HG03342 (cell line): Measurements from ENCODE around the gene TAF11L13.
"Not testable (repeated sequence)": the region's sequence is repeated elsewhere in the genome, so short reads cannot be mapped to it uniquely, and the experiment has no call there.

Experiments
- ATAC-seq: cut with Tn5 transposase; IDR thresholded peaks from one replicate; pipeline ENCODE4 v1.9.1; 2021; ENCODE audit warnings: mild to moderate bottlenecking, moderate library complexity; ENCODE audit not compliant: unreplicated experiment

TAF11L13 gene

GRCh38 chr5:17631788-17632187, at the start of gene TAF11L13:
TAF11L13 (plus strand) TSS chr5:17632088.
- not testable (repeated sequence) for ATAC-seq

DNA sequence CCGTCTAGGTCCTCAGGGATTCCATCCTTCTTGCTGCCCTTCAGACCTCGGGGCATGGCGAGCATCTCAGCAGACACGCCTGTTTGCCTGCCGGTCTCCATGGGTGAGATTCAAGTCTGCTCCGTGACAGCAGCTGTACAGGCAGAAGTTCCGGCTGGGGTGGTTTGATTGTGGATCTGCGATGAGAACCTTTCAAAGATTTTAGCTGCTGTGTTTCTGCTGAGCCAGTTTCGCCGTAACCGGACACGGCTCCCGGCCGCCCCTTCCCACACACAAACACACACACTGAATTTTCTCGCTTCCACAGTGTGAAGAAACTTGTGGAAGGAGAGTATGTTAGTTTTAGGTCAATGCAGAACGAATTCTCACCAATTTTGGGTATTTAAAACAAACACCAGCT, 46.2 kb upstream of the TAF11L13 start, which contains the start of gene TAF11L7:
Gene TAF11L7, minus strand, starts transcription at position 101 of the 400 bp plus-strand sequence.
- ATAC-seq, result not testable (repeated sequence)

DNA sequence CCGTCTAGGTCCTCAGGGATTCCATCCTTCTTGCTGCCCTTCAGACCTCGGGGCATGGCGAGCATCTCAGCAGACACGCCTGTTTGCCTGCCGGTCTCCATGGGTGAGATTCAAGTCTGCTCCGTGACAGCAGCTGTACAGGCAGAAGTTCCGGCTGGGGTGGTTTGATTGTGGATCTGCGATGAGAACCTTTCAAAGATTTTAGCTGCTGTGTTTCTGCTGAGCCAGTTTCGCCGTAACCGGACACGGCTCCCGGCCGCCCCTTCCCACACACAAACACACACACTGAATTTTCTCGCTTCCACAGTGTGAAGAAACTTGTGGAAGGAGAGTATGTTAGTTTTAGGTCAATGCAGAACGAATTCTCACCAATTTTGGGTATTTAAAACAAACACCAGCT, 41.0 kb upstream of the TAF11L13 start, which contains the start of gene TAF11L8:
Gene TAF11L8, minus strand, starts transcription at position 101 of the 400 bp plus-strand sequence.
- ATAC-seq, result not testable (repeated sequence)

GRCh38 chr5:17594255-17594654, 37.6 kb upstream of the TAF11L13 start, which contains the start of gene TAF11L9:
TAF11L9 (minus strand) TSS chr5:17594394.
- ATAC-seq, result not testable (repeated sequence)

DNA sequence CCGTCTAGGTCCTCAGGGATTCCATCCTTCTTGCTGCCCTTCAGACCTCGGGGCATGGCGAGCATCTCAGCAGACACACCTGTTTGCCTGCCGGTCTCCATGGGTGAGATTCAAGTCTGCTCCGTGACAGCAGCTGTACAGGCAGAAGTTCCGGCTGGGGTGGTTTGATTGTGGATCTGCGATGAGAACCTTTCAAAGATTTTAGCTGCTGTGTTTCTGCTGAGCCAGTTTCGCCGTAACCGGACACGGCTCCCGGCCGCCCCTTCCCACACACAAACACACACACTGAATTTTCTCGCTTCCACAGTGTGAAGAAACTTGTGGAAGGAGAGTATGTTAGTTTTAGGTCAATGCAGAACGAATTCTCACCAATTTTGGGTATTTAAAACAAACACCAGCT, 34.2 kb upstream of the TAF11L13 start, which contains the start of gene TAF11L10:
Gene TAF11L10, minus strand, starts transcription at position 101 of the 400 bp plus-strand sequence.
- not testable (repeated sequence) for ATAC-seq

DNA sequence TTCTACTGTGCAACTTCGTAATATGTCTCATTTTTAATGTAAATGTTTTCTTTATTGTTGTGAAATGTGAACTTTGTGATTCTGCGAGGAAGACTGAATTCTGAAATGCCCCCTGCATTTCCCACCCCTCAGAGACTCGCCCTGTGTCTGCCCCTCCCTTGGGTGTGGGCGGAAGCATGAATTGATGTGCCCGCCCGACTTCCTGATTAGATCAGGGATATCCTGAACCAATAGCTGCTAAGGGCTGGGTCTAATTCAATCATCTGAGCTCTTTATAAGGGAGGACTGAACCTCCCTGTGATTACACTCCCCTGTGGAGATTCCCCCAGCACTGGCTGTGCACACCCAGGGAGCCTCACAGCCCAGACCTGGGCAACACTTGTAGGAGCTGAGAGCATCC, 28.0 kb upstream of the TAF11L13 start, which contains the start of gene TAF11L11:
Gene TAF11L11, plus strand, starts transcription at position 304 of the 400 bp plus-strand sequence.
- ATAC-seq, result not testable (repeated sequence)

DNA sequence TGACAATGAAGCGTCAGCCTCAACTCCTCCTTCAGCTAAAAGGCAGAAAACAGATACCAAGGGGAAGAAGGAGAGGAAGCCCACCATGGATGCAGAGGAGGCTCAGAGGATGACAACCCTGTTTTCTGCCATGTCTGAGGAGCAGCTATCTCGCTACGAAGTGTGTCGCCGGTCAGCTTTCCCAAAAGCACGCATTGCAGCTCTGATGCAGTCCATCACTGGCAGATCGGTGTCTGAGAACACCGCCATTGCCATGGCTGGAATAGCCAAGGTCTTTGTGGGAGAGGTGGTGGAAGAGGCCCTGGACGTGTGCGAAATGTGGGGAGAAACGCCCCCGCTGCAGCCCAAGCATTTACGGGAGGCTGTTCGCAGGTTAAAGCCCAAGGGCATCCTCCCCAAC, 26.9 kb upstream of the TAF11L13 start:
- no peak for ATAC-seq

DNA sequence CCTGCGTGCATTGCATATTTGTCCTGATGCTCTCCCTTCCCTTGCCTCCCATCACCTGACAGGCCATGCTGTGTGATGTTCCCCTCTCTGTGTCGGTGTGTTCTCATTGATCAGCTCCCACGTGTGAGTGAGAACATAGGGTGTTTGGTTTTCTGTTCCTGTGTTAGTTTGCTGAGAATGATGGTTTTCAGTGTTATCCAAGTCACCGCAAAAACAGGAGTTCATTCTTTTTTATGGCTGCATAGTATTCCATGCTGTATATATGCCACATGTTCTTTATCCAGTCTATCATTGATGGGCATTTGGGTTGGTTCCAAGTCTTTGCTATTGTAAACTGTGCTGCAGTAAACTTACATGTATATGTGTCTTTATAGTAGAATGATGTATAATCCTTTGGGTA, 24.4 kb upstream of the TAF11L13 start:
- not testable (repeated sequence) for ATAC-seq

GRCh38 chr5:17610092-17610491, 21.8 kb upstream of the TAF11L13 start, which contains the start of gene TAF11L12:
TAF11L12 (plus strand) TSS chr5:17610392.
- ATAC-seq, result not testable (repeated sequence)

DNA sequence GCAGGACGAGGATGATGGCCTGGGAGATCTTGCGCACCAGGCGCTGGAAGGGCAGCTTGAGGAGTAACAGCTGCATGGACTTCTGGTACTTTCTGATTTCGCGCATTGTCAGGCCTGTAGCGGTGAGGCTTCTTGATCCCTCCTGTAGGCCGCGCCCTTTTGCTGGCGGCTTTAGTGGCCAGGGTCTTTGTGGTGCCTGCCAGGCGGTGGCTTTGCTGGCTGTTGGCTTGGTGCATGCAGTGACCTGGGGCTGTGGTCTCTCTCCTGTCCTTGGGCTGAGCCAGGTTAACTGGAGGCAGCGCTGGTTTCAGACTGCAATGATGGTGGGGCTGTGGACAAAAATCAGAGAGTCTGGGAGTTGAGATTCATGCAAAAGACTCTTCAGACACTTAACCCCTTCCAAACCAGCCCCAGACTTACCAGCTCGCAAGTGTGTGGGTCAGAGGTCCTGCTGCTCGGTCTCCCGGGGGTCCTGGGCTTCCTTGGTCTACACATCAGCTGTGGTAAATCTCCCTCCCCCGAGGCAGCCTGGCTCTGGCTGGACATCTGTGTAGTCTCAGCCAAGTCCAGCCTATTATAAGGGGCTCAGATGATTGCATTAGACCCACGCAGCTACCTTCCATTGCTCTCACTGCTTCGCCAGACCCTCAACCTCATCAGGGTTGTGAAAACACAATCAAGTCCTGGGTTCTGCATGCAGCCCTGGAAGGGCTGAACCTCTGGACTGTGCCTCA, 16.8 kb upstream of the TAF11L13 start:
- ATAC-seq, result no peak

DNA sequence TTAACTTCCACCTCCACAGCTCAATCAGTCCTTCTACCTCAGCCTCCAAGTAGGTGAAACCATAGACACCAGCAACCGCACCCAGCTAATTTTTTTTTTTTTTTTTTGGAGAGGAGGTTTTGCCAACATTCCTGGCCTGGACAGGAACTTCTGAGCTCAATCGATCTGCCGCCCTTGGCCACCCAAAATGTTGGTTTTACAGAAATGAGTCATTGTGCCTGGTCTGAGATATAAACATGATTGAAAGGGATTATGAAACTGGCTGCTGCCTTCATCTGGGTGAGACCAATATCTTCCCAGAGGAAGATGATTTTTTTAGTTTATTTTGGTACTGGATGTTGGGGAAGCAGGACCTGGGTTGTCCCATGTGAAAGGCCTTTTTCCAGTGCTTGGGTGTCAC, 12.5 kb upstream of the TAF11L13 start:
- ATAC-seq, result no peak

GRCh38 chr5:17620627-17621026, 11.3 kb upstream of the TAF11L13 start:
- no peak for ATAC-seq

DNA sequence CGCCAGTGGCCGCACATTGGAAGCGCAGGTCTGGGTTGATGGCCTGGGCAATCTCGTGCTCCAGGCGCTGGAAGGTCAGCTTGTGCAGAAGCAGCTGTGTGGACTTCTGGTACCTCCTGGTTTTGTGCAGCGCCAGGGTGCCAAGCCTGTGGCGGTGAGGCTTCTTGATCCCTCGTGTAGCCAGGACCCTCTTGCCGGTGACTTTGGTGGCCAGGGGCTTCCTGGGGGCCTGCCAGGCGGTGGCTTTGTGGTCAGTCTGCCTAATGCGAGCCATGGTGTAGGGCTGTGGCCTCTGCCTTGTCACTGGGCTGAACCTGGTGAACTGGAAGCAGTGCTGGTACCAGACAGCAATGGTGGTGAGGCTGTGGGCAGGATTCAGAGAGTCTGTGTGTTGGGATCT, 6.2 kb upstream of the TAF11L13 start:
- no peak for ATAC-seq

DNA sequence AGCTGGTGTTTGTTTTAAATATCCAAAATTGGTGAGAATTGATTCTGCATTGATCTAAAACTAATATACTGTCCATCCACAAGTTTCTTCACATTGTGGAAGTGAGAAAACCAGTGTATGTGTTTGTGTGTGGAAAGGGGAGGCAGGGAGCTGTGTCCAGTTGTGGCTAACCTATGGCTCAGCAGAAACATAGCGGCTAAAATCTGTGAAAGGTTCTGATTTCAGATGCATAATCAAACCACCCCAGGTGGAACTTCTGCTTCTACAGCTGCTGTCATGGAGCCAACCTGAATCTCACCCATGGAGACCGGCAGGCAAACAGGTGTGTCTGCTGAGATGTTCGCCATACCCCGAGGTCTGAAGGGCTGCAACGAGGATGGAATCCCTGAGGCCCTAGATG, 2.3 kb downstream of the TAF11L13 start, which contains the start of gene TAF11L14:
Gene TAF11L14, plus strand, starts transcription at position 301 of the 400 bp plus-strand sequence.
- ATAC-seq, result no peak

DNA sequence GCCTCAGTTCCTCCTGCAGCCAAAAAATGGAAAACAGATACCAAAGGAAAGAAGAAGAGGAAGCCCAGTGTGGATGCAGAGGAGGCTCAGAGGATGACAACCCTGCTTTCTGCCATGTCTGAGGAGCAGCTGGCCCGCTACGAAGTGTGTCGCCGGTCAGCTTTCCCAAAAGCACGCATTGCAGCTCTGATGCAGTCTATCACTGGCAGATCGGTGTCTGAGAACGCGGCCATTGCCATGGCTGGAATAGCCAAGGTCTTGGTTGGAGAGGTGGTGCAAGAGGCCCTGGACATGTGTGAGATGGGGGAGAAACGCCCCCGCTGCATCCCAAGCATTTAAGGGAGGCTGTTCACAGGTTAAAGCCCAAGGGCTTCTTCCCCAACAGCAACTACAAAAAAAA, 17.3 kb downstream of the TAF11L13 start:
- not testable (repeated sequence) for ATAC-seq

- not testable (repeated sequence) for ATAC-seq
Observed at GRCh38 chr5:17655201-17655759, 23.4 kb downstream of the TAF11L13 start.

DNA sequence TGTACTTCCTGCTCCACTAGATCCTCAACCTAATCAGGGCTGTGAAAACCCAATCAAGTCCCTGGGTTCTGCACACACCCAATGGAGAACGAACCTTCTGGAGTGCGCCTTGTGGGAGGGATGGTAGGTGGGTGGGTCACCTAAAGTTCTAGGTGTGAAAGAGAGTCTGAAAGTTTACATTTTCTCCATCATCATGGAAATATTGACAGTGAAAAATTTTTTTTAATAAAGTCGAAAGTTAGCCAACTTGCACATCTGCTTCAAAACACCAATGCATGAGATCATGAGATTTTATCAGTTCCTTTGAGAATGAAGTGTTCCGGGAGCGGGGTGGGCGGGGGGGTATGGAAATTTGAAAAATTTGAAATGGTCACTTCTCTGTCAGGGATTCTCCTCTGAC, 24.0 kb downstream of the TAF11L13 start:
- no peak for ATAC-seq

DNA sequence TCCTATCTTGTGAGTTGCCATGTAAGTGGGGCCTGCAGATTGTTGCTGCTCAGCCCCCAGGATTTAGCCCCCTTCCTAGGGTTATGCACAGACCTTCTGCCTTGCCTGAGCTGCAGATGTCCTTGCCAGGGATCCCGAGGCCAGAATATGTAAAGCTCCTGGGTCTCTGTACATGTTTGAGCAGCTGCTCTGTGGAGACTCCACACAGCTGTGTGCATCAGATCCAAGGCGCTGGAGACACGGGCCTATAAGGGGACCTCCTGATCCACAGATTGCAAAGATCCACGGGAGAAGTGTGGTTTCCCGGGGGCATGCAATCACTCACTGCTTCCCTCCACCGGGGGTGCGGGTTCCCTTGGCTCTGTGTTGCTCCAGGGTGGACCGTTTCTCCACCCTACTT, 31.3 kb downstream of the TAF11L13 start:
- ATAC-seq, result no peak

DNA sequence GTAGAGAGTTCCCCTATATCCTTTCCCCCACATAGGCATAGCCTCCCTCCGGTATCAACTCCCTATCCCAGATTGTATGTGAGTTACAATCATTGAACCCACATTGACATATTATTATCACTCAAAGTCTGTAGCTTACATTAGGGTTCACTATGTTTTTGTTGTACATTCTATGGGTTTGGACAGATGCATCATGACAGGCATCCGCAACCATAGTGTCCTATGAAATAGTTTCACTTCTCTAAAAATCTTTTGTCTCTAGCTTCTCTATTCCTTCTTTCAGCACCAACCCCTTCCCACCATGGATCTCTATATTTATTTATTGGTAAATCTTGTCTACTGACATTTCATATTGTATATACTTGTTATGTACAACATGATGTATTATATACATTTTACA, 33.9 kb downstream of the TAF11L13 start:
- ATAC-seq, result no peak

GRCh38 chr5:17666726-17667235, 34.9 kb downstream of the TAF11L13 start:
- ATAC-seq, result no peak

DNA sequence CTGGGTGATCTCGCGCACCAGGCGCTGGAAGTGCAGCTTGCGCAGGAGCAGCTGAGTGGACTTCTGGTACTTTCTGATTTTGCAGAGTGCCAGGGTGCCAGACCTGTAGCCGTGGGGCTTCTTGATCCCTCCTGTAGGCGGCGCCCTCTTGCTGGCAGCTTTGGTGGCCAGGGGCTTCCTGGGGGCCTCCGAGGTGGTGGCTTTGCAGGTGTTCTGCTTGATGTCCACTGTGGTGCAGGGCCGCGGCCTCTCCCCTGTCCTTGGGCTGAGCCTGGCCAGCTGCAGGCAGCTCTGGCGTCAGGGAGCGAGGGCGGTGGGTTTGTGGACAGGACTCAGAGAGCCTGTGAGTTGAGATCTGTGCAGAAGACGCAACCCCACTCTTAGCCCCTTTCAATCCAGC, 38.5 kb downstream of the TAF11L13 start:
- no peak for ATAC-seq
